ENCODE data around the gene TET1.
"Not testable (repeated sequence)": the region's sequence is repeated elsewhere in the genome, so short reads cannot be mapped to it uniquely, and the experiment has no call there.

The TET1 gene

GRCh38 chr10:68574051-68574450 is 13.9 kb downstream of the TET1 start:
- Histone ChIP-seq H3K79me2 (ENCODE audit: insufficient read depth, low read length) (no peaks in the 10 kb centered on the region), H4K20me1 (ENCODE audit: low read depth, low read length) (no peaks in the 10 kb centered on the region), H3K4me3 (ENCODE audit: insufficient read depth, low read length, poor library complexity, severe bottlenecking) (no peak overlapping the region), H3K9me2 (replicated peaks; ENCODE audit: insufficient read depth, low read length) (no peaks in the 10 kb centered on the region), H3K36me3 (ENCODE audit: low read length) (no peaks in the 10 kb centered on the region), H3F3A (ENCODE audit: insufficient read depth) (no peaks in the 10 kb centered on the region), H2AFZ (ENCODE audit: low read depth, low read length, severe bottlenecking) (no peak overlapping the region), H3K9ac (ENCODE audit: low read length) (no peak overlapping the region), H3K9me3 (ENCODE audit: insufficient read depth, low read length) (no peaks in the 10 kb centered on the region), H3K27ac (ENCODE audit: low read depth, low read length) (no peak overlapping the region), H3K27me3 (ENCODE audit: low read length) (no peaks in the 10 kb centered on the region), H3K4me2 (ENCODE audit: low read depth, low read length, poor library complexity, severe bottlenecking) (no peak overlapping the region)
- TF ChIP-seq CTCF (IDR thresholded peaks at IDR 0.05; ENCODE audit: insufficient read depth, low read length, poor library complexity, severe bottlenecking) (no peak), EZH2phosphoT487 (conservative IDR thresholded peaks at IDR 0.05; ENCODE audit: low read length) (no peak)

DNA sequence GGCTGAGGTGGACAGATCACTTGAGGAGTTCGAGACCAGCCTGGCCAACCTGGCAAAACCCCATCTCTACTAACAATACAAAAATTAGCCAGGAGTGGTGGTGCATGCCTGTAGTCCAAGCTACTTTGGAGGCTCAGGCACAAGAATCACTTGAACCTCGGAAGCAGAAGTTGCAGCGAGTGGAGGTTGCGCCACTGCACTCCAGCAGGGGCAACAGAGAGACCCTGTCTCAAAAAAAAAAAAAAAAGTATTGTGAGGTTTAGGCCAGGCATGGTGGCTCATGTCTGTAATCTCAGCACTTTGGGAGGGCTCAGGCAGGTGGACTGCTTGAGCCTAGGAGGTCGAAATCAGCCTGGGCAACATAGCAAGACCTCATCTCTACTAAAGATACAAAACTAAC is 16.0 kb downstream of the TET1 start:
- no peaks in the 10 kb centered on the region for H3K9me3 ChIP-seq (ENCODE audit: insufficient read depth, low read length)
- H3K9me2 ChIP-seq (replicated peaks; ENCODE audit: insufficient read depth, low read length) = no peaks in the 10 kb centered on the region
- no peak overlapping the region for H3K4me2 ChIP-seq (ENCODE audit: low read depth, low read length, poor library complexity, severe bottlenecking)
- H3K36me3 ChIP-seq (ENCODE audit: low read length) = no peaks in the 10 kb centered on the region
- no peak for TF ChIP-seq EZH2phosphoT487 (conservative IDR thresholded peaks at IDR 0.05; ENCODE audit: low read length)
- TF ChIP-seq CTCF (IDR thresholded peaks at IDR 0.05; ENCODE audit: insufficient read depth, low read length, poor library complexity, severe bottlenecking) = no peak
- H3F3A ChIP-seq (ENCODE audit: insufficient read depth) = no peaks in the 10 kb centered on the region
- H2AFZ ChIP-seq (ENCODE audit: low read depth, low read length, severe bottlenecking) = no peak overlapping the region
- H3K9ac ChIP-seq (ENCODE audit: low read length) = no peak overlapping the region
- no peaks in the 10 kb centered on the region for H3K27me3 ChIP-seq (ENCODE audit: low read length)
- no peaks in the 10 kb centered on the region for H4K20me1 ChIP-seq (ENCODE audit: low read depth, low read length)
- no peaks in the 10 kb centered on the region for H3K79me2 ChIP-seq (ENCODE audit: insufficient read depth, low read length)
- no peak overlapping the region for H3K4me3 ChIP-seq (ENCODE audit: insufficient read depth, low read length, poor library complexity, severe bottlenecking)
- H3K27ac ChIP-seq (ENCODE audit: low read depth, low read length) = no peak overlapping the region

DNA sequence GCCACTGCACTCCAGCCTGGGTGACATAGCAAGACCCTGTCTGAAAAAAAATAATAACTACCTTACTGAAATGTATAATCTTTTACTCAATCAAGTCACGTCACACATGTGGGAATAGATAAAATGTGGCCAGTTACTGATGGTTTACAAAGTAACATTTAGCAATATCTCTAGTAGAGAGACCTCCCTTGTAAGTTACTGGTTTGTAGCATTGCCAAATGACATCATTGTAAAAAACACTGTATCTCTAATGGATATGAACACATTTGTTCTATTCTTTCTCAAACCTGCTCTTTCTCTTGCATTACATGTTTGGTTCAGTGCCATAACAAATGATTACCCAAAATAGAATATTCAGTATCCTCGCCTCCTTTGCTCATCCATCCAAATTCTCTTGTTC is 18.8 kb downstream of the TET1 start:
- Histone ChIP-seq H3K36me3 (ENCODE audit: low read length) (no peaks in the 10 kb centered on the region), H3K79me2 (ENCODE audit: insufficient read depth, low read length) (no peaks in the 10 kb centered on the region), H3K27ac (ENCODE audit: low read depth, low read length) (no peak overlapping the region), H3K4me2 (ENCODE audit: low read depth, low read length, poor library complexity, severe bottlenecking) (no peak overlapping the region), H3K27me3 (ENCODE audit: low read length) (no peaks in the 10 kb centered on the region), H4K20me1 (ENCODE audit: low read depth, low read length) (no peaks in the 10 kb centered on the region), H3K9me3 (ENCODE audit: insufficient read depth, low read length) (no peaks in the 10 kb centered on the region), H3K9ac (ENCODE audit: low read length) (no peak overlapping the region), H3F3A (ENCODE audit: insufficient read depth) (no peaks in the 10 kb centered on the region), H3K9me2 (replicated peaks; ENCODE audit: insufficient read depth, low read length) (no peaks in the 10 kb centered on the region), H2AFZ (ENCODE audit: low read depth, low read length, severe bottlenecking) (no peak overlapping the region), H3K4me3 (ENCODE audit: insufficient read depth, low read length, poor library complexity, severe bottlenecking) (no peak overlapping the region)
- no peak for TF ChIP-seq CTCF (IDR thresholded peaks at IDR 0.05; ENCODE audit: insufficient read depth, low read length, poor library complexity, severe bottlenecking)
- TF ChIP-seq EZH2phosphoT487 (conservative IDR thresholded peaks at IDR 0.05; ENCODE audit: low read length) = no peak

DNA sequence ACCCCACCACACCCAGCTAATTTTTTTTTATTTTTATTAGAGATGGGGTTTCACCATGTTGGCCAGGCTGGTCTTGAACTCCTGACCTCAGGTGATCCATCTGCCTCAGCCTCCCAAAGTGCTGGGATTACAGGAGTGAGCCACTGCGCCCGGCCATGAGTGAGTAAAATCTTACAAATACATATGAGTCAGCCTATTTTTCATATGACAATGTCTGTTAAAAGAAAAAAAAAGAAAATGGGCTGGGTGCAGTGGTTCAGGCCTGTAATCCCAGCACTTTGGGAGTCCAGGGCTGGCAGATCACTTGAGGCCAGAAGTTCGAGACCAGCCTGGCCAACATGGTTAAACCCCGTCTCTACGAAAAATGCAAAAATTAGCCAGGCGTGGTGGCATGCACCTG is 24.1 kb downstream of the TET1 start:
- not testable (repeated sequence) for H3K79me2 ChIP-seq (ENCODE audit: insufficient read depth, low read length); H4K20me1 ChIP-seq (ENCODE audit: low read depth, low read length)

More for the DNA sequence above, 24.1 kb downstream of the TET1 start:
- not testable (repeated sequence) for H3K27ac ChIP-seq (ENCODE audit: low read depth, low read length); H3K27me3 ChIP-seq (ENCODE audit: low read length); H3K9me3 ChIP-seq (ENCODE audit: insufficient read depth, low read length); H3K4me3 ChIP-seq (ENCODE audit: insufficient read depth, low read length, poor library complexity, severe bottlenecking); H2AFZ ChIP-seq (ENCODE audit: low read depth, low read length, severe bottlenecking); H3K4me2 ChIP-seq (ENCODE audit: low read depth, low read length, poor library complexity, severe bottlenecking); H3K9me2 ChIP-seq (replicated peaks; ENCODE audit: insufficient read depth, low read length); H3K9ac ChIP-seq (ENCODE audit: low read length); H3K36me3 ChIP-seq (ENCODE audit: low read length); H3F3A ChIP-seq (ENCODE audit: insufficient read depth)
